GM12878 (cell line): ENCODE measurements around the gene GNA14.

Experiments used
- CHD4 ChIP-seq: fragments of 200-600 bp; sonication (generic); IDR thresholded peaks from 2 replicates; pipeline ENCODE4 v1.6.1; 2016; ENCODE audit warnings: mild to moderate bottlenecking
- POLR2A ChIP-seq: IDR thresholded peaks from 2 replicates; pipeline ENCODE4 v1.6.1; 2011; ENCODE audit warnings: low read depth, mild to moderate bottlenecking, low read length
- TAF1 ChIP-seq: IDR thresholded peaks from 2 replicates; pipeline ENCODE4 v1.6.1; 2011; ENCODE audit warnings: mild to moderate bottlenecking, low read depth, low read length, borderline replicate concordance
- TF ChIP-seq, protein P1 (sequence below), 3 experiments: IDR thresholded peaks in 2 of 3; conservative IDR thresholded peaks in 1 of 3; 2 replicates each; pipeline ENCODE4 v1.5.1; 2011; ENCODE audit warnings: low read depth in 3 of 3, low read length in 3 of 3, mild to moderate bottlenecking in 3 of 3, control low read depth in 2 of 3, moderate library complexity in 2 of 3, inconsistent platforms in 1 of 3, mixed read lengths in 1 of 3; ENCODE audit not compliant: control insufficient read depth in 2 of 3, insufficient read depth in 1 of 3; ENCODE audit errors: extremely low read depth in 1 of 3
- TF ChIP-seq, protein P2 (sequence below): fragments of 450-650 bp; IDR thresholded peaks from 2 replicates; pipeline ENCODE4 v1.6.1; 2014; ENCODE audit warnings: mild to moderate bottlenecking

DNA sequence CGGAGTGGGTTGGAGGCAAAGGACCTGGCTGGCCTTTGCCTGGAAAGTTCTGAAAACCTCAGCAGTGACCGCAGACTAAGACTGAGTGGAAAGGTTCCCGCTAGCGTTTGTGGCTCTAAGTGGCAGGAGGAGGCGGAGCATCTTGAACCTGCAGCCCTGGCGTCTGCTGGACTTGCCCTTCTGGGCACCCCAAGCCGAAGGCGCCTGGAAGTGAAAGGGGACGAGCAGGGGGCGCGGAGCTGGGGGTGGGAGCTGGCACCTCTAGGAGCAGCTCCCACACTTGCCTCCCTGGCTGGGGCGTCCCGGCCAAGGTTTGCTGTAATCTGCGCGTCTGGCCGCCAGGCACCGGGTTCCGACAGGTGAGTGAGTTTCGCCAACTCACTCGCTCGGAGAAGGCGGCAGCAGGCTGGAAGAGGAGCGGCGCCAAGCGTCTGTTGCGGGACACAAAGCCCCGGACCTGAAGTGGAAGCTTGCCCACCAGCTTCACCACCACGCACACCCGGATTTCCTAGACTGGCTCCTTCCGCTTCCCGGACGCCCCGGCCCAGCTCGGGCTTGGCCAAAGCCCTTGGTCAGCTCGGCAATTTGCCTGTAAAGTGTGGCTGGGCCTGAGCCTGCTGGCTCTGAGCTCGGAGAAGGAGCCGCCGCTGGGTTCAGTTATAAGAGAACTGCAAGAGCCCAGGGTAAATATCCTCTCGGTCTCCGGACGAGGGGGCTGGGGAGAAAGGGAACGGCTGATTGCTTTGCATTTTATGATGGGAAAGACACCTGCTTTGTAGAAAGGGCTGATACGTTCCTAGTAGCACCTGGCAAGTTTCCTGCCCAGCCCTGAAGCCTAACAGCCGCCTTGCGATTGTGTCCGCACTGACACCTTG lies at the start of gene GNA14:
- TF ChIP-seq, protein P1, sequence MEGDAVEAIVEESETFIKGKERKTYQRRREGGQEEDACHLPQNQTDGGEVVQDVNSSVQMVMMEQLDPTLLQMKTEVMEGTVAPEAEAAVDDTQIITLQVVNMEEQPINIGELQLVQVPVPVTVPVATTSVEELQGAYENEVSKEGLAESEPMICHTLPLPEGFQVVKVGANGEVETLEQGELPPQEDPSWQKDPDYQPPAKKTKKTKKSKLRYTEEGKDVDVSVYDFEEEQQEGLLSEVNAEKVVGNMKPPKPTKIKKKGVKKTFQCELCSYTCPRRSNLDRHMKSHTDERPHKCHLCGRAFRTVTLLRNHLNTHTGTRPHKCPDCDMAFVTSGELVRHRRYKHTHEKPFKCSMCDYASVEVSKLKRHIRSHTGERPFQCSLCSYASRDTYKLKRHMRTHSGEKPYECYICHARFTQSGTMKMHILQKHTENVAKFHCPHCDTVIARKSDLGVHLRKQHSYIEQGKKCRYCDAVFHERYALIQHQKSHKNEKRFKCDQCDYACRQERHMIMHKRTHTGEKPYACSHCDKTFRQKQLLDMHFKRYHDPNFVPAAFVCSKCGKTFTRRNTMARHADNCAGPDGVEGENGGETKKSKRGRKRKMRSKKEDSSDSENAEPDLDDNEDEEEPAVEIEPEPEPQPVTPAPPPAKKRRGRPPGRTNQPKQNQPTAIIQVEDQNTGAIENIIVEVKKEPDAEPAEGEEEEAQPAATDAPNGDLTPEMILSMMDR (IDR thresholded peaks at IDR 0.05 in 2 of 3, conservative IDR thresholded peaks at IDR 0.05 in 1 of 3; ENCODE audit: control insufficient read depth in 2 of 3, extremely low read depth in 1 of 3, insufficient read depth in 1 of 3, low read depth in 3 of 3, low read length in 3 of 3), result no peak
- TF ChIP-seq CHD4, result no peak
- no peak for TF ChIP-seq POLR2A
- TF ChIP-seq, protein P2, sequence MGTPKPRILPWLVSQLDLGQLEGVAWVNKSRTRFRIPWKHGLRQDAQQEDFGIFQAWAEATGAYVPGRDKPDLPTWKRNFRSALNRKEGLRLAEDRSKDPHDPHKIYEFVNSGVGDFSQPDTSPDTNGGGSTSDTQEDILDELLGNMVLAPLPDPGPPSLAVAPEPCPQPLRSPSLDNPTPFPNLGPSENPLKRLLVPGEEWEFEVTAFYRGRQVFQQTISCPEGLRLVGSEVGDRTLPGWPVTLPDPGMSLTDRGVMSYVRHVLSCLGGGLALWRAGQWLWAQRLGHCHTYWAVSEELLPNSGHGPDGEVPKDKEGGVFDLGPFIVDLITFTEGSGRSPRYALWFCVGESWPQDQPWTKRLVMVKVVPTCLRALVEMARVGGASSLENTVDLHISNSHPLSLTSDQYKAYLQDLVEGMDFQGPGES, result no peak
- no peak for TF ChIP-seq TAF1
